ENCODE measurements around the gene RND2.
"Not testable (repeated sequence)": the region's sequence is repeated elsewhere in the genome, so short reads cannot be mapped to it uniquely, and the experiment has no call there.

The RND2 gene

GRCh38 chr17:43024407-43025289, at the start of gene RND2:
TSS of gene RND2 (plus strand) at chr17:43025231. CDS start at chr17:43025348, 117 bp downstream.
- DNase-seq, result peak; percentile 81 to 98 (median 90)
- intact Hi-C loops (cut with DNase I), result loop anchor here (5.0 kb wide), 1 partner anchor 308 kb away; no protein-coding TSS in a partner anchor

GRCh38 chr17:42975265-42975664, 49.8 kb upstream of the RND2 start:
- intact Hi-C loops (cut with DNase I), result no loop called here

GRCh38 chr17:42975701-42976100, 49.3 kb upstream of the RND2 start:
- intact Hi-C loops (cut with DNase I); DNase-seq: not testable (repeated sequence)

More at GRCh38 chr17:42975265-42975664, 49.8 kb upstream of the RND2 start:
- no peak for DNase-seq

GRCh38 chr17:42979511-42980273, 45.3 kb upstream of the RND2 start, which contains the start of gene PTGES3L:
TSS of gene PTGES3L (minus strand) at chr17:42980080. CDS start at chr17:42980053, 27 bp downstream.
- peak in 8 of 10 donors; percentile 20 to 92 (median 52) for DNase-seq
- intact Hi-C loops (cut with DNase I), result no loop called here

GRCh38 chr17:42980274-42980765, 44.7 kb upstream of the RND2 start, which contains the start of gene RUNDC1:
TSS of gene RUNDC1 (plus strand) at chr17:42980565. CDS start at chr17:42980577, 12 bp downstream.
- intact Hi-C loops (cut with DNase I), result no loop called here
- peak; percentile 84 to 98 (median 90) for DNase-seq

- intact Hi-C loops (cut with DNase I), result no loop called here
- DNase-seq, result peak in 8 of 10 donors; percentile 46 to 92 (median 66)
Observed at GRCh38 chr17:42980766-42981397, 44.1 kb upstream of the RND2 start.

GRCh38 chr17:42982266-42982665, 42.8 kb upstream of the RND2 start:
- intact Hi-C loops (cut with DNase I), result no loop called here
- no peak for DNase-seq

GRCh38 chr17:42985225-42985624, 39.8 kb upstream of the RND2 start:
- intact Hi-C loops (cut with DNase I), result no loop called here

GRCh38 chr17:42989141-42989540, 35.9 kb upstream of the RND2 start:
- intact Hi-C loops (cut with DNase I), result no loop called here
- DNase-seq, result no peak

More at GRCh38 chr17:42985225-42985624, 39.8 kb upstream of the RND2 start:
- DNase-seq, result no peak

GRCh38 chr17:42989726-42990652, 35.0 kb upstream of the RND2 start:
- intact Hi-C loops (cut with DNase I), result no loop called here

GRCh38 chr17:42991471-42991870, 33.6 kb upstream of the RND2 start:
- DNase-seq, result no peak
- intact Hi-C loops (cut with DNase I), result no loop called here

More at GRCh38 chr17:42989726-42990652, 35.0 kb upstream of the RND2 start:
- no peak for DNase-seq

GRCh38 chr17:42992872-42993271, 32.2 kb upstream of the RND2 start:
- intact Hi-C loops (cut with DNase I), result no loop called here
- DNase-seq, result no peak

GRCh38 chr17:42993913-42994312, 31.1 kb upstream of the RND2 start:
- intact Hi-C loops (cut with DNase I); DNase-seq: not testable (repeated sequence)

- intact Hi-C loops (cut with DNase I), result loop anchor here (5.0 kb wide), 1 partner anchor 155 kb away; the partner anchor contains the start of gene AOC2
- DNase-seq, result no peak
Observed at GRCh38 chr17:42997390-42997983, 27.5 kb upstream of the RND2 start.

GRCh38 chr17:42997984-42998938, 26.8 kb upstream of the RND2 start, which contains the start of gene RPL27:
TSS of gene RPL27 (plus strand) at chr17:42998419. CDS start at chr17:42998751, 332 bp downstream.
- peak; percentile 97 to 100 (median 99) for DNase-seq
- intact Hi-C loops (cut with DNase I), result loop anchor here (1.0 to 5.0 kb wide), 2 partner anchors 34 to 156 kb away; partner anchors contain the start of genes AARSD1 and AOC2

- intact Hi-C loops (cut with DNase I), result loop anchor here (5.0 kb wide), 1 partner anchor 157 kb away; the partner anchor contains the start of gene AOC2
- DNase-seq, result peak in 1 of 10 donors; percentile 15
Observed at GRCh38 chr17:42999003-42999525, 26.0 kb upstream of the RND2 start.

- DNase-seq; intact Hi-C loops (cut with DNase I): not testable (repeated sequence)
Observed at GRCh38 chr17:43000894-43001293, 24.1 kb upstream of the RND2 start.
